ENCODE results near the gene BCL7C. TPM values are rescaled to one million over a fixed set of nuclear protein-coding genes. Genes with fewer than 3 reads are reported as not detected.

Gene BCL7C
- total and polyA plus RNA-seq, 9 donors: 29.2 to 47.6 (median 35.7) TPM

DNA sequence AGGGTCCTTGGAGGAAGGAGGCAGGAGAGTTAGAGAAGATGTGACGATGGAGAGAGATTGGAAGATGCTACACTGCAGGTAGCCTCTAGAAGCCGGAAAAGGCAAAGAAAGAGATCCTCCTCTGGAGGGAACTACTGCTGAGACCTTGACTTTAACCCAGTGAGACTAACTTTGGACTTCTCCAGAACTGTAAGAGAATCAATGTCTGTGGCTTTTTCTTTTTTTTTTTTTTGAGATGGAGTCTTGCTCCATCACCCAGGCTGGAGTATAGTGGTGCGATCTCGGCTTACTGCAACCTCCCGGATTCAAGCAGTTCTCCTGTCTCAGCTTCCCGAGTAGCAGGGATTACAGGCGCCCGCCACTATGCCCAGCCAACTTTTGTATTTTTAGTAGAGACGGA, 8.7 kb downstream of the BCL7C start:
- no peaks in the 10 kb centered on the region for H3K4me1 ChIP-seq (ENCODE audit: control insufficient read depth, insufficient read depth, low read length)
- no peak overlapping the region for H3K27ac ChIP-seq (ENCODE audit: low read length)
- H3K27me3 ChIP-seq (ENCODE audit: control insufficient read depth, insufficient read depth, low read length): no peaks in the 10 kb centered on the region
- WGBS (ENCODE audit: insufficient coverage): 82% methylated on average over 5 of the region's 9 CpGs
- H3K36me3 ChIP-seq (ENCODE audit: control insufficient read depth, insufficient read depth, low read length): peaks cover 67% of the 10 kb centered on the region
- DNase-seq: no peak
- no peak overlapping the region for H3K4me3 ChIP-seq (ENCODE audit: low read length)
- H3K9me3 ChIP-seq (replicated peaks; ENCODE audit: control insufficient read depth, low read depth, low read length): no peaks in the 10 kb centered on the region

DNA sequence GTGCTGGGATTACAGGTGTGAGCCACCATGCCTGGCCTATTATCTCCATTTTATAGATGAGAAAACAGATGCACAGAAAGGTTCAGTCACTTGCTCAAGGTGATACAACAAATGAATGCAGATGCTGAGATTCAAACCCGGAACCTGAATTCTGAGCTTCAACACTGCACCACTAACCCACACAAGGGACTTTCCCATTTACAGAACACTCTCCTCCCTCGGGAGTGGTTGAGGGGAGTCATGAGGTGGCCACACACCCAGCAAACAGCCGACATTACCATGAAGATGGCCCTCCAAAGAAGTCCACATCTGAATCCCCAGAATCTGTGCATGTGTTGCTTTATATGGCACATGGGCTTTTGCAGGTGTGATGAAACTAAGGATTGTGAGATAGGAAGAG, 9.1 kb downstream of the BCL7C start:
- DNase-seq: no peak
- Histone ChIP-seq H3K9me3 (replicated peaks; ENCODE audit: control insufficient read depth, low read depth, low read length) (no peaks in the 10 kb centered on the region), H3K4me1 (ENCODE audit: control insufficient read depth, insufficient read depth, low read length) (no peaks in the 10 kb centered on the region), H3K4me3 (ENCODE audit: low read length) (no peak overlapping the region), H3K27me3 (ENCODE audit: control insufficient read depth, insufficient read depth, low read length) (no peaks in the 10 kb centered on the region), H3K27ac (ENCODE audit: low read length) (no peak overlapping the region), H3K36me3 (ENCODE audit: control insufficient read depth, insufficient read depth, low read length) (peaks cover 68% of the 10 kb centered on the region)
- WGBS (ENCODE audit: insufficient coverage): no CpG with 5 or more reads among the region's 3 CpGs

DNA sequence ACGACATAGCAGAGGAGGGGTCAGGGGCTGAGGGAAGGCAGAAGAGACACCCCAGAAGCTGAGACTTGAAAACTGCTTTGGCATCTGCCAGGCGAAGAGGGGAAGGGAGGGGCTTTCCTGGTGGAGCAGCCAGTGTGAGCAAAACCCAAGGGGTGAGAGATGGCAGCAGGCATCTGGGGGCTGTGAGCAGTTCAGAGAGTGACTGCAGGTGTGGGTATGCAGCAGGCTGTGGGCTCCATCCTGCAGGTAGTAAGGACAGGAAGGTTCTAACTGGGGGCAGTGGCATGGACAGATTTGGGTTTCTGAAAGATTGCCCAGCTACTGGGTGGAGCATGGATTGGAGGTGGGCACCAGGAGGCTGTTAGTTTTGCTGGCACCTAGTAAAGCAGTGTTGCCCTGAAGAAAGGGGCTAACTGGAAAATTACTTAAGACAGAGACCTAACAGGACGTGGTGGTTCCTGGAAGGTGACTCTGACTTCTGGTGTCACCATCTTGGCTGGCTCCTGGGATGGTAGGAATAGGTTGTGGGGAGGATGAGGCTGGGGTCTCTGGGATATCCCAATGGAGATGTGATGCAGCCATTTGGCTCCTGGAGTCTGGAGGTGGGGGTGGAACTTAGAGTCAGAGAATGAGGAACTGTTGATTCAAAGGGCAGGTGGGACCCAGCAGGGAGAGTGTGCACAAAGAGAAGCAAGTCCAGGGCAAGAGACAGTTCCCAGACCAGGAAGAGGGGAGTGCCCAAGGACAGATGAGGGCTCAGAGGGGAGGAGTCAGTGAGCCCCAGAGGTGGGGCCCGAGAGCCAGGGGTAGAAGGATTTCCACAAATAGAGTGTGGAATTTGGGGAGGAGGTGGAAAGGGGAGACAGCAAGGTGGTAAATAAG, 11.2 kb downstream of the BCL7C start:
- Histone ChIP-seq H3K27ac (ENCODE audit: low read length) (no peak overlapping the region), H3K27me3 (ENCODE audit: control insufficient read depth, insufficient read depth, low read length) (no peaks in the 10 kb centered on the region), H3K4me1 (ENCODE audit: control insufficient read depth, insufficient read depth, low read length) (no peaks in the 10 kb centered on the region), H3K9me3 (replicated peaks; ENCODE audit: control insufficient read depth, low read depth, low read length) (no peaks in the 10 kb centered on the region), H3K36me3 (ENCODE audit: control insufficient read depth, insufficient read depth, low read length) (peaks cover 59% of the 10 kb centered on the region), H3K4me3 (ENCODE audit: low read length) (no peak overlapping the region)
- 69% methylated on average over 4 of the region's 4 CpGs for WGBS (ENCODE audit: insufficient coverage)
- no peak for DNase-seq

DNA sequence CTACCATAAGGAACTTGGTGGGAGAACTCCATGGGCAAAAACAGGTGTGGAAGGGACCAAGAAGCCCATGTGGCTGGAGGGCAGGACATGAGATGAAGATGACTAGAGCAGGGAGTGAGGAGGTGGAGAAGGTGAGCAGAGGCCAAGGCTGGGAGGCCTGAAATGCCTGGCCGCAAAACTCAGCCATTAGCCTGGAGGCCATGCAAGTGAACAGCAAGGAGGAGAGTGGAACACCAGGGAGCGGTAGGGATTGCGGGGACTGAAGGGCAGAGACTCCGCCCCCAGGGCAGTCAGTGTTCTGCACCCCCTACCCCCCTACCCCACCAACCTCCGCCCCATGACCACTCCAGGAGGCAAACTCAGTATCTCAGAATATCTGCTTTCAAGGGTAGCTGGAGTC, 17.0 kb downstream of the BCL7C start:
- peak overlapping the region; percentile 96 for H3K27ac ChIP-seq (ENCODE audit: low read length)
- peaks cover 18% of the 10 kb centered on the region for H3K4me1 ChIP-seq (ENCODE audit: control insufficient read depth, insufficient read depth, low read length)
- H3K36me3 ChIP-seq (ENCODE audit: control insufficient read depth, insufficient read depth, low read length): peaks cover 24% of the 10 kb centered on the region
- DNase-seq: no peak
- no peaks in the 10 kb centered on the region for H3K27me3 ChIP-seq (ENCODE audit: control insufficient read depth, insufficient read depth, low read length)
- no peaks in the 10 kb centered on the region for H3K9me3 ChIP-seq (replicated peaks; ENCODE audit: control insufficient read depth, low read depth, low read length)
- 80% methylated on average over 1 of the region's 5 CpGs for WGBS (ENCODE audit: insufficient coverage)
- H3K4me3 ChIP-seq (ENCODE audit: low read length): no peak overlapping the region

DNA sequence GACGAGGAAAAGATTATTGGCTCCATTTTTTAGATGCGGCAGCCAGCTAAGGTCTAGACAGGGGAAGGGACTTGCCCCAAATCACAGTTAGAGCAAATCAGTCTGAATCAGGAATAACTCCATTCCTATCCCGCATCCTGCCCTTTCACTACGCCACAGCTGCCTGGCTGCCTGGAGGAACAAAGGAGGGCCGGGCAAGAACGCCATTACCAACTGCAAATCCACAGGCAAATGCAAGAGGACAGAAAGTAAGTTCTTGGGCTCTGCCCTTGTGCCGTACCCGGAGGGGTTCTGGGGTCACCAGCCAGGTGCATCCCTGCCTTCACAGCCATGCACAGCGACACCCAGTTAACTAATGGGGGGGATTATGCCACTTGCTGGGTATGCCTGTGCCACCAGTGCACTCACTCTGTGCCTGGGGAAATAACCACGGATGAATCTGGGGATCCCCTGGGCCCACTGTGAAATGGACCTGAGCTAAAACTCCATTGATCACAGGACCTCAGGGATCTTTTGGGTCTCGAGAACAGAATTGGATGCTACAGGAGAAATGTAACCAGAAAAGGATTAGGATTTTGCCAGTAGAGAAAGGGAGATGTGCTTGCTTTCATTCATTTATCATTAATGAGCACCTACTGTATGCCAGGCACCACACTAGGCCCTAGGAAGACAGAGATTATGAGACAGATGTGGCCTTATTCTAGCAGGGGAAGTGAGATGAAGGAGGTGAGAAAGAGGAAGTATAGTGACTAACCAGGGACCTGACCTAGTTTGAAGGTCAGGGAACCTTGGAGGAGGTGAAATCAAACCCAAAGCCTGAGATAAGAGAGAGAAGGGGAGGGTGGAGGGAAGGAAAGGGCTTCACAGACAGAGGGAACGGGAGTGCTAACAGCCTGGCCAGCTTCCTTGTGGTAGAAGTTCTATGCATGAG, 17.7 kb downstream of the BCL7C start:
- Histone ChIP-seq H3K36me3 (ENCODE audit: control insufficient read depth, insufficient read depth, low read length) (peaks cover 23% of the 10 kb centered on the region), H3K9me3 (replicated peaks; ENCODE audit: control insufficient read depth, low read depth, low read length) (no peaks in the 10 kb centered on the region), H3K4me3 (ENCODE audit: low read length) (peak overlapping the region; percentile 88), H3K27me3 (ENCODE audit: control insufficient read depth, insufficient read depth, low read length) (no peaks in the 10 kb centered on the region), H3K27ac (ENCODE audit: low read length) (peak overlapping the region; percentile 96), H3K4me1 (ENCODE audit: control insufficient read depth, insufficient read depth, low read length) (peaks cover 18% of the 10 kb centered on the region)
- 15% methylated on average over 10 of the region's 12 CpGs for WGBS (ENCODE audit: insufficient coverage)
- DNase-seq: no peak

DNA sequence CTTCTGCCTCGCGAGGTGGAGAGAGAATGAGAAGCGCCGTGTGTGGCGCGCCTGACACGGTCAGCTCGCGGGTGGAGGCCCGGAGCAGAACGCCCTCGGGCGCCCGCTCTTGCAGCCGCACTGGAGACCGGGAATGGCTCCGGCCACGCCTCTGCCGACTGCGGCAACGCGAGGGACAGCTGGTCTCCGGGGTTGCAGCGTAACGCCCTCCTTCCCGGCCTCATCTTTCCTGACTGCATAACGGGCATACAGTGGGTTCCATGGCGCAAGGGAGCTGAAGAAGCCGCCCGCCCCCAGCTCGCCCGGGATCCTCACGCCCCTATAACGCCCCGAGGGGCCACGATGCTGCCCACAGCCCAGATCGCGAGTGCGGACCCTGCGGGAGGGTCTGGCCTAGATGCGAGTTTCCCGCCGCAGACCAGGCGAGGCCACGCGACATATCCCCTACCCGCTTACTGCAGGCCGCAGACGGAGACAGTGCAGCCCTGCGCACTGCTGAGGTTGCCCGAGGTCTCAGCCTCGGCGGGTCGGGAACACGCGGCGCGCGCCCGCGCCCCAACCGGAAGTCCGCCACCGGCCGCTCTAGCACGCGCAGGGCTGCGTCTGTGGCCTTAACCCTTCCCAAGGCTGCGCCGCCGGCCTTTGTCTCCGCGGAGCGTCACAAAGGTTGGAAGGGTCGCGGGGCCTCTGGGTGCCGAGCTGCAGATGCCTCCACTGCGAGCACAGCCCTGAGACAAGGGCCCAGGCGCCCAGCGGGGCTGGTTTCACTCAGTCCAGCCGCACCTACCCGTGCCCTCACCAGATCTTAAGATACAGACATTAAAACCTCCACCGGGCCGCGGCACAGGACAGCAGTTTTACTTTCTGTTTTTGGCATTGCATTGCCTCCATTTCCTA, 18.8 kb downstream of the BCL7C start:
- Histone ChIP-seq H3K9me3 (replicated peaks; ENCODE audit: control insufficient read depth, low read depth, low read length) (no peaks in the 10 kb centered on the region), H3K27me3 (ENCODE audit: control insufficient read depth, insufficient read depth, low read length) (no peaks in the 10 kb centered on the region), H3K36me3 (ENCODE audit: control insufficient read depth, insufficient read depth, low read length) (peaks cover 28% of the 10 kb centered on the region), H3K4me3 (ENCODE audit: low read length) (peak overlapping the region; percentile 88), H3K27ac (ENCODE audit: low read length) (peak overlapping the region; percentile 96), H3K4me1 (ENCODE audit: control insufficient read depth, insufficient read depth, low read length) (peaks cover 18% of the 10 kb centered on the region)
- peak; percentile 96 for DNase-seq
- under 1% methylated on average over 82 of the region's 85 CpGs for WGBS (ENCODE audit: insufficient coverage)

DNA sequence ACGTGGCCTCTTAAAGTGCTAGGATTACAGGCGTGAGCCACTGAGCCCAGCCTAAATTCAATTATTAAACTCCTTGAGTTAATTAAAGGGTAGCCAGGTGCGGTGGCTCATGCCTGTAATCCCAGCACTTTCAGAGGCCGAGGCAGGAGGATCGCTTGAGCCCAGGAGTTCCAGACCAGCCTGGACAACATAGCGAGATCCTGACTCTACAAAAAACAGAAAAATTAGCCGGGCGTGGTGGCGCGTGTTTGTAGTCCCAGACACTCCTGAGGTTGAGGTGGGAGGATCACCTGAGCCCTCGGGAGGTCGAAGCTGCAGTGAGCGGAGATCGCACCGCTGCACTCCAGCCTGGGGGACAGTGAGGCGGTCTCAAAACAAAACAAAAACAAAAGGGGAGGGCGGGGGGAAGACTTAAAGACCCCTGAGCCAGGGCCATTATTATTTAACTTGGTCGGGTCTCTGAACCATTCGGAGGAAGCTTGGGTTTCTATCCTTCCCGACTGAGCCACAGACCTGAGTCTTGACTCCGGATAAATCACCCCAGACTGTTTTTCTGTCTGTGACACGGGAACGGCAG, 19.5 kb downstream of the BCL7C start:
- Histone ChIP-seq H3K4me1 (ENCODE audit: control insufficient read depth, insufficient read depth, low read length) (peaks cover 18% of the 10 kb centered on the region), H3K27ac (ENCODE audit: low read length) (peak overlapping the region; percentile 96), H3K9me3 (replicated peaks; ENCODE audit: control insufficient read depth, low read depth, low read length) (no peaks in the 10 kb centered on the region), H3K36me3 (ENCODE audit: control insufficient read depth, insufficient read depth, low read length) (peaks cover 25% of the 10 kb centered on the region), H3K4me3 (ENCODE audit: low read length) (peak overlapping the region; percentile 88), H3K27me3 (ENCODE audit: control insufficient read depth, insufficient read depth, low read length) (no peaks in the 10 kb centered on the region)
- DNase-seq: no peak
- 5% methylated on average over 18 of the region's 23 CpGs for WGBS (ENCODE audit: insufficient coverage)

DNA sequence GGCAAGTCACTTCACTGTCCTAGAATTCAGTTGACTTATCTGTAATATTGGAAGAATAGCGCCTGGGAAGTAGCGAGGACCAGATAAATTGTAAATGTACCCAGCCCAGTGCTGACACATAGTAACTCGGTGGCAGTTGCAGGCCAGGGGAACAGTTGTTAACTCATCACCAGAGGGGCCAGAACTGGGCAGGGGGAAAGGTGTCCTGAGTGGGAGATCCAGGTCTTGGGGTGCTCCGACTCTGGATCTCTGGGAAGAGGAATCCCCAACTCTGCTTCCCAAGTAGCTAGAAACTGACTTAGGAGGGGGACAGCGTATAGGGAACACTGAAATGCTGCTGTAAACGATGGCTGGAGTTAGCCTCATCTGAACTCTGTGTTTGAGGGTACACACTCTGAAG, 23.0 kb downstream of the BCL7C start:
- Histone ChIP-seq H3K4me3 (ENCODE audit: low read length) (no peak overlapping the region), H3K36me3 (ENCODE audit: control insufficient read depth, insufficient read depth, low read length) (peaks cover 15% of the 10 kb centered on the region), H3K4me1 (ENCODE audit: control insufficient read depth, insufficient read depth, low read length) (peaks cover 8% of the 10 kb centered on the region), H3K9me3 (replicated peaks; ENCODE audit: control insufficient read depth, low read depth, low read length) (no peaks in the 10 kb centered on the region), H3K27ac (ENCODE audit: low read length) (no peak overlapping the region), H3K27me3 (ENCODE audit: control insufficient read depth, insufficient read depth, low read length) (no peaks in the 10 kb centered on the region)
- DNase-seq: no peak
- 100% methylated on average over 4 of the region's 6 CpGs for WGBS (ENCODE audit: insufficient coverage)

DNA sequence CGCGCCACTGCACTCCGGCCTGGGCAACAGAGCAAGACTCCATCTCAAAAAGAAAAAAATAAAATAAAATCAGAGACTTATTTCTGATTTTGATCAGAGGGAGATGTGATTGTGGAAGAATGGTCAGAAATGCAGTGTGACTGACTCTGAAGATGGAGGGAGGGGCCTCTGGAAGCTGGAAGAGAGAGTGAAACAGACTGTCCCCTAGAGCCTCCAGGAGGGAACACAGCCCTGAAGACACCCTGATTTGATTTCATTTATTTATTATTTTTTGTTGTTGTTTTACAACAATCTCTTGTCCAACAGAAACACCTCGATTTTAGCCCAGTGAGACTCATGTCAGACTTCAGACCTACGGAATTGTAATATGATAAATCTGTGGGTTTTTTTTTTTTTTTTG, 26.1 kb downstream of the BCL7C start:
- Histone ChIP-seq H3K9me3 (replicated peaks; ENCODE audit: control insufficient read depth, low read depth, low read length) (no peaks in the 10 kb centered on the region), H3K36me3 (ENCODE audit: control insufficient read depth, insufficient read depth, low read length) (peaks cover 14% of the 10 kb centered on the region), H3K4me3 (ENCODE audit: low read length) (no peak overlapping the region), H3K27me3 (ENCODE audit: control insufficient read depth, insufficient read depth, low read length) (no peaks in the 10 kb centered on the region), H3K27ac (ENCODE audit: low read length) (no peak overlapping the region), H3K4me1 (ENCODE audit: control insufficient read depth, insufficient read depth, low read length) (no peaks in the 10 kb centered on the region)
- DNase-seq: no peak
- WGBS (ENCODE audit: insufficient coverage): no CpG with 5 or more reads among the region's 5 CpGs

All from muscle of leg (tissue), 11 donors.